ENCODE data around the gene RBM43.
A peak's percentile ranks its signal among the peaks of the same experiment; 100 is the strongest.

RBM43 gene

DNA sequence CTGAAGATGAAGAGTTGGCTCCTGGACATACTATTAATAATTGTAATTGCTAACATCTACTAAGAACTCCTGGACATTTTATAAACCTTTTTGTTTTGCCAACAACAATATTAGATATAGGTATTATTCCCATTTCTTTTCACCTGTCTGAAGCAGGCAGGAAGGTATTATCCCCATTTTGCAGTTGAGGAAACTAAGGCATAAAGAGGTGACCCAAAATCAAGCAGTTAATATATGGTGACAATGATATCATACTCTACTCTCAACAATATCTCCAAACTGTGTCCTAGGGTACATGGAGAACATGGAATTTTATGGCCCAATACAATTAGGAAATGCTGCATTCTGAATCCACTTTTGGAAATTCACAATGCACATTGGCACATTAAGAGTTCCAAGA, 29.6 kb upstream of the RBM43 start:
- H3K27ac ChIP-seq (ENCODE audit: low read depth, low read length): no peak overlapping the region

DNA sequence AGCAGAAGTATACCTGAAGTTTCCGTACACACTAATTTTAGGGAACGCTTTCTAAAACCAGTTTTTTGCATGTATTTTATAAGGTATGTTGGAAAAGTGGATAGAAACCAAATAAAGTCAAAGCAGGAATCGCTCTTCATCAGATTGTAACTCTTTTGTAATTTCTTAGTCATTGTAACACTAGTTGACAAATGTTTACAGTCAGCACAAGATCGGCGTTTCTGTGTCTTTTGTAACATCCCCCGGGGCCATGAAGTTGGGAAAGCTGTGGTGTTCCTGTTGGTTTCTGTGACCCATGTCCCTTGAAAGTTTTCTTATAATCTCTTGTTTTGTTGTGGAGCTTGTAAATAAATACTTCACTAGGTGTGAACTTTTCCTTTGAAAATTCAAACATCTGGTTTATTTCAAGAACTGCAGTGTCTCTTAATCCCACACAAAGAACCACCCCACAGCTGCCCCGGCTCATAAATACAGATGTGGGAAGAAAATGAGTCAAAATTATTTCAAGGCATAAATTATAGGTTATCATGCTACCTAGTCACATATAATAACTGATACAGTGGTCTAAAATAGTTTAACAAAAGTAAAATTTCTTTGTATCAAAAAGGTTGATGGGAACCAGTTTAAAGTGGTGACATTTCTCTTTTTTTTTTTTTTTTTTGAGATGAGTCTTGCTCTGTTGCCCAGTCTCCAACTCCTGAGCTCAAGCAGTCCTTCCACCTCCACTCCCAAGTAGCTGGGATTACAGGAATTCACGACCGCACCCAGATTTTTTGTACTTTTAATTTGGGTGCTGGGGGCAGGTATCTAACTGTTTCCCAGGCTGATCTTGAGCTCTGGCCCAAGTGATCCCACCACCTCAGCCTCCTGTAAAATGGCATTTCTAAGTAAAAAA, 28.6 kb upstream of the RBM43 start:
- TF ChIP-seq, protein P1, sequence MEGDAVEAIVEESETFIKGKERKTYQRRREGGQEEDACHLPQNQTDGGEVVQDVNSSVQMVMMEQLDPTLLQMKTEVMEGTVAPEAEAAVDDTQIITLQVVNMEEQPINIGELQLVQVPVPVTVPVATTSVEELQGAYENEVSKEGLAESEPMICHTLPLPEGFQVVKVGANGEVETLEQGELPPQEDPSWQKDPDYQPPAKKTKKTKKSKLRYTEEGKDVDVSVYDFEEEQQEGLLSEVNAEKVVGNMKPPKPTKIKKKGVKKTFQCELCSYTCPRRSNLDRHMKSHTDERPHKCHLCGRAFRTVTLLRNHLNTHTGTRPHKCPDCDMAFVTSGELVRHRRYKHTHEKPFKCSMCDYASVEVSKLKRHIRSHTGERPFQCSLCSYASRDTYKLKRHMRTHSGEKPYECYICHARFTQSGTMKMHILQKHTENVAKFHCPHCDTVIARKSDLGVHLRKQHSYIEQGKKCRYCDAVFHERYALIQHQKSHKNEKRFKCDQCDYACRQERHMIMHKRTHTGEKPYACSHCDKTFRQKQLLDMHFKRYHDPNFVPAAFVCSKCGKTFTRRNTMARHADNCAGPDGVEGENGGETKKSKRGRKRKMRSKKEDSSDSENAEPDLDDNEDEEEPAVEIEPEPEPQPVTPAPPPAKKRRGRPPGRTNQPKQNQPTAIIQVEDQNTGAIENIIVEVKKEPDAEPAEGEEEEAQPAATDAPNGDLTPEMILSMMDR (IDR thresholded peaks at IDR 0.05; ENCODE audit: low read depth, low read length, poor library complexity, severe bottlenecking): no peak
- TF ChIP-seq EZH2phosphoT487 (IDR thresholded peaks at IDR 0.05; ENCODE audit: borderline replicate concordance, low read length): no peak
- no peaks in the 10 kb centered on the region for H3K27me3 ChIP-seq (ENCODE audit: control insufficient read depth, low read length)
- H3K4me1 ChIP-seq (ENCODE audit: control insufficient read depth, low read length): peaks cover 23% of the 10 kb centered on the region
- no peaks in the 10 kb centered on the region for H3K9me3 ChIP-seq (ENCODE audit: control insufficient read depth, insufficient read depth, low read length)
- H4K20me1 ChIP-seq (ENCODE audit: control insufficient read depth, insufficient read depth, low read depth, low read length): no peaks in the 10 kb centered on the region
- H3K79me2 ChIP-seq (ENCODE audit: control insufficient read depth, low read length): peaks cover 32% of the 10 kb centered on the region
- H3K4me2 ChIP-seq (ENCODE audit: low read length): peak overlapping the region; percentile 78
- no peaks in the 10 kb centered on the region for H3K9me2 ChIP-seq (replicated peaks; ENCODE audit: control insufficient read depth, low read length)
- peak overlapping the region; percentile 75 for H3K4me3 ChIP-seq (ENCODE audit: low read length)
- H3F3A ChIP-seq (ENCODE audit: control insufficient read depth, insufficient read depth): no peaks in the 10 kb centered on the region
- H3K27ac ChIP-seq (ENCODE audit: low read depth, low read length): peak overlapping the region; percentile 74
- no peaks in the 10 kb centered on the region for H3K36me3 ChIP-seq (ENCODE audit: control insufficient read depth, low read length)

More for the DNA sequence above, 29.6 kb upstream of the RBM43 start:
- Histone ChIP-seq H3K4me1 (ENCODE audit: control insufficient read depth, low read length) (peaks cover 23% of the 10 kb centered on the region), H3K4me2 (ENCODE audit: low read length) (no peak overlapping the region), H3K79me2 (ENCODE audit: control insufficient read depth, low read length) (peaks cover 24% of the 10 kb centered on the region), H3K27me3 (ENCODE audit: control insufficient read depth, low read length) (no peaks in the 10 kb centered on the region), H3F3A (ENCODE audit: control insufficient read depth, insufficient read depth) (no peaks in the 10 kb centered on the region), H3K36me3 (ENCODE audit: control insufficient read depth, low read length) (no peaks in the 10 kb centered on the region), H3K4me3 (ENCODE audit: low read length) (no peak overlapping the region), H3K9me2 (replicated peaks; ENCODE audit: control insufficient read depth, low read length) (no peaks in the 10 kb centered on the region), H4K20me1 (ENCODE audit: control insufficient read depth, insufficient read depth, low read depth, low read length) (no peaks in the 10 kb centered on the region), H3K9me3 (ENCODE audit: control insufficient read depth, insufficient read depth, low read length) (no peaks in the 10 kb centered on the region)
- no peak for TF ChIP-seq EZH2phosphoT487 (IDR thresholded peaks at IDR 0.05; ENCODE audit: borderline replicate concordance, low read length)
- TF ChIP-seq, protein P1 (IDR thresholded peaks at IDR 0.05; ENCODE audit: low read depth, low read length, poor library complexity, severe bottlenecking): no peak

DNA sequence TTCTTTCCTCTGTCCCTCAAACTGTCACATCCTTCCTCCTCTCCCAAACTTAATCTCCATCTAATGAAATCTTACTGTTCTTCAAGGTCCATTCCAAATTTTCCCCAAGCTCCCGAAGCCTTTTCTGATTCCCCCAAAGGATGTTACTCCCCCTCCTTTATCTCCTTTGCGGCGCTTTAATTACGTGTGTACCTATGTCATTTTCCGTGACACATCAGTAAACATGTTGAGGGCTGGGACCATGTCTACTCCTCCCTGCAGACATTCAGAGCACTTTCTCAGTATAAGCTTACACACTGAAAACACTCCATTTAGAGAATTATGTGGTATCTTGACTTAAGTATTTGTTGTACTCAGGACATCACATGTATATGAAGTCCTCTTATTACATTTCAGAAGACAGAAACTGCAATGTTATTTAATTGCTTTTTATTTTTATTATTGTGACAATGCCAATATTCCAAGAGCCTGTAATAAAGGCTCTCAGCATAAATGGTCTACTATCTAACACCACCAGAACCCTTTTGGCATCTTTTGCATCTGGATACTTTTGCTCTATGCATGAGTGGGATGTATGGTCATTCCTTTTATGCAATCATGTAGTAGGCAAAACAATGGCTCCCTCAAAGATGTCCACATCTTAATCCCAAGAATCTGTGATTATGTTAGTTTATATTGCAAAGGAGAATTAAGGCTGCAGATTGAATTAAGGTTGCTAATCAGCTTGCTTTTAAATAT, 26.0 kb upstream of the RBM43 start:
- Histone ChIP-seq H3K36me3 (ENCODE audit: control insufficient read depth, low read length) (no peaks in the 10 kb centered on the region), H3K9me2 (replicated peaks; ENCODE audit: control insufficient read depth, low read length) (no peaks in the 10 kb centered on the region), H3K27ac (ENCODE audit: low read depth, low read length) (no peak overlapping the region), H3K4me1 (ENCODE audit: control insufficient read depth, low read length) (peaks cover 23% of the 10 kb centered on the region), H3K27me3 (ENCODE audit: control insufficient read depth, low read length) (no peaks in the 10 kb centered on the region), H3K4me2 (ENCODE audit: low read length) (peak overlapping the region; percentile 78), H3K79me2 (ENCODE audit: control insufficient read depth, low read length) (peaks cover 42% of the 10 kb centered on the region), H3F3A (ENCODE audit: control insufficient read depth, insufficient read depth) (no peaks in the 10 kb centered on the region), H4K20me1 (ENCODE audit: control insufficient read depth, insufficient read depth, low read depth, low read length) (no peaks in the 10 kb centered on the region), H3K4me3 (ENCODE audit: low read length) (peak overlapping the region; percentile 75), H3K9me3 (ENCODE audit: control insufficient read depth, insufficient read depth, low read length) (no peaks in the 10 kb centered on the region)
- TF ChIP-seq EZH2phosphoT487 (IDR thresholded peaks at IDR 0.05; ENCODE audit: borderline replicate concordance, low read length): no peak
- TF ChIP-seq, protein P1 (IDR thresholded peaks at IDR 0.05; ENCODE audit: low read depth, low read length, poor library complexity, severe bottlenecking): no peak
